Testis (tissue), 2 donors: ENCODE results near the gene STARD3NL.

Source experiments
- POLR2A ChIP-seq: fragments of 450-650 bp; IDR thresholded peaks from one replicate; pipeline ENCODE4 v1.6.1; 2017; ENCODE audit warnings: antibody characterized with exemption, mild to moderate bottlenecking, moderate library complexity
- TF ChIP-seq, protein P1 (sequence below), 3 experiments: fragments of 450-650 bp in 2 of 3; fragments of 200-600 bp in 1 of 3; sonication (generic) in 1 of 3; IDR thresholded peaks; one replicate each; pipeline ENCODE4 v1.5.1; 2016 to 2019; ENCODE audit warnings: antibody characterized with exemption in 3 of 3, mild to moderate bottlenecking in 2 of 3, moderate library complexity in 1 of 3

DNA sequence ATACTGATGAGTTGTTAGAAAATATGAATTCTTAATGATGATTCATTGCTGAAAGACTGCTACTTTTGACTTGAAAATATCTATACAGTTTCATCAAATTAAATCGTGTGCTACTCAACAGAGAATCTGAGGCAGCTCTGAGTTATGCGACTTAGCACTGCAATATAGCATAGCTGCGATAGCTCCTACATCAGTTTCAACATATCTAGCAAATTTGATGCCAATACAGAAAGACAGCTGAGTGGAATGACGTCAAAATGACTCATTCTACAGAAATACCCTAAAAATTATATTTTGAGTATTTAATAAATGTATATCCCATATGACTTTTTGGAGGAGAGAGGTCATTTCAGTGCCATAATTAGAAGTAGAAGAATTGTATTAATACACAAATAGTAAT lies 96.4 kb downstream of the STARD3NL start:
- TF ChIP-seq, protein P1, sequence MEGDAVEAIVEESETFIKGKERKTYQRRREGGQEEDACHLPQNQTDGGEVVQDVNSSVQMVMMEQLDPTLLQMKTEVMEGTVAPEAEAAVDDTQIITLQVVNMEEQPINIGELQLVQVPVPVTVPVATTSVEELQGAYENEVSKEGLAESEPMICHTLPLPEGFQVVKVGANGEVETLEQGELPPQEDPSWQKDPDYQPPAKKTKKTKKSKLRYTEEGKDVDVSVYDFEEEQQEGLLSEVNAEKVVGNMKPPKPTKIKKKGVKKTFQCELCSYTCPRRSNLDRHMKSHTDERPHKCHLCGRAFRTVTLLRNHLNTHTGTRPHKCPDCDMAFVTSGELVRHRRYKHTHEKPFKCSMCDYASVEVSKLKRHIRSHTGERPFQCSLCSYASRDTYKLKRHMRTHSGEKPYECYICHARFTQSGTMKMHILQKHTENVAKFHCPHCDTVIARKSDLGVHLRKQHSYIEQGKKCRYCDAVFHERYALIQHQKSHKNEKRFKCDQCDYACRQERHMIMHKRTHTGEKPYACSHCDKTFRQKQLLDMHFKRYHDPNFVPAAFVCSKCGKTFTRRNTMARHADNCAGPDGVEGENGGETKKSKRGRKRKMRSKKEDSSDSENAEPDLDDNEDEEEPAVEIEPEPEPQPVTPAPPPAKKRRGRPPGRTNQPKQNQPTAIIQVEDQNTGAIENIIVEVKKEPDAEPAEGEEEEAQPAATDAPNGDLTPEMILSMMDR (IDR thresholded peaks at IDR 0.05): no peak
- no peak for TF ChIP-seq POLR2A
